Measurements from ENCODE around the gene OR9Q1.
"Not testable (repeated sequence)": the region's sequence is repeated elsewhere in the genome, so short reads cannot be mapped to it uniquely, and the experiment has no call there.

OR9Q1 gene

GRCh38 chr11:58133309-58134076 is 109.8 kb downstream of the OR9Q1 start:
- DNase-seq (ENCODE audit: extremely low read depth in 1 of 2, low read depth in 1 of 2) = no peak

GRCh38 chr11:58134151-58134550 is 110.5 kb downstream of the OR9Q1 start:
- no peak for DNase-seq (ENCODE audit: extremely low read depth in 1 of 2, low read depth in 1 of 2)

GRCh38 chr11:58135171-58135570 is 111.5 kb downstream of the OR9Q1 start:
- DNase-seq (ENCODE audit: extremely low read depth in 1 of 2, low read depth in 1 of 2) = no peak

DNA sequence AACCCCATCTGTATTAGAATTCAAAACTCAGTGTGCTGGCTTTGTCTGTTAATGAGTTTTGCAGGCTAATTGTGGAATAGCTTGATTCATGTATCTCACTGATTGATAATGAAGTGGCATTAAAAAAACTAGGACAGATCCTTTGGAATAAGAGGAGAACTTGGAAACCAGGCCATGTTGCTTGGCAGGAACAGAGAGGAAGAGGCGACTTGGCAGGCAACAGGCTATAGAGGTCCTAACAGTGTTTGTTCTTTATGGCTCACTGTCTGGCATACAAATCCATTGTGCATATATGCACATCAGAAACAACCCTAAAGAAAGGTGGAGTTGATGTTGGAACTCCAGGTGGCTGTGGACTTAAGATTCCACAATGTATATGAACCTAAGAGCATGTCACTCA is 119.1 kb downstream of the OR9Q1 start:
- no peak for DNase-seq (ENCODE audit: extremely low read depth in 1 of 2, low read depth in 1 of 2)

- no peak for DNase-seq (ENCODE audit: extremely low read depth in 1 of 2, low read depth in 1 of 2)
These were observed 129.1 kb downstream of the OR9Q1 start for GRCh38 chr11:58152781-58153180.

DNA sequence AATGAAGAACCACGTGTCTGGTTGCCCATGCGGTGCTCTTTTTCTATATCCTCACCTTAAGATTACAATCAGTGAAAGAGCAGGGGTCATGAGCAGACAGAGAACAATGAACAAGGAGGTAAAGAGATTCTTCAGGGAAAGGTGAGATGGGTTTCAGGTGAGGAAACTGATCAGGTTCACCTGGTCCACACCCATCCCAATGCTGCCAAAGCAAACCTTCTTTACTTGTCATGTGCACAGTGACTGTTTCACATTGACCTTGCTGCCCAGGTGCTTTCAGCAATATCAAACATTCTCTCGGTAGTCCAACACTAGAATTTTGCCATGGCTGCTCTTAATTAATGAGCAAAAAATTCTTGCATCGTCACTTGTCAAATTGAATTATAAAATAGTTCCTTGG is 140.7 kb downstream of the OR9Q1 start:
- DNase-seq (ENCODE audit: extremely low read depth in 1 of 2, low read depth in 1 of 2) = no peak

GRCh38 chr11:58164990-58165389 is 141.3 kb downstream of the OR9Q1 start:
- DNase-seq (ENCODE audit: extremely low read depth in 1 of 2, low read depth in 1 of 2) = no peak

- no peak for DNase-seq (ENCODE audit: extremely low read depth in 1 of 2, low read depth in 1 of 2)
These were observed 141.9 kb downstream of the OR9Q1 start for GRCh38 chr11:58165504-58166106.

GRCh38 chr11:58177409-58178054 is 153.9 kb downstream of the OR9Q1 start:
- no peak for DNase-seq (ENCODE audit: extremely low read depth in 1 of 2, low read depth in 1 of 2)

GRCh38 chr11:58178444-58178843 is 154.8 kb downstream of the OR9Q1 start:
- DNase-seq (ENCODE audit: extremely low read depth in 1 of 2, low read depth in 1 of 2) = no peak

DNA sequence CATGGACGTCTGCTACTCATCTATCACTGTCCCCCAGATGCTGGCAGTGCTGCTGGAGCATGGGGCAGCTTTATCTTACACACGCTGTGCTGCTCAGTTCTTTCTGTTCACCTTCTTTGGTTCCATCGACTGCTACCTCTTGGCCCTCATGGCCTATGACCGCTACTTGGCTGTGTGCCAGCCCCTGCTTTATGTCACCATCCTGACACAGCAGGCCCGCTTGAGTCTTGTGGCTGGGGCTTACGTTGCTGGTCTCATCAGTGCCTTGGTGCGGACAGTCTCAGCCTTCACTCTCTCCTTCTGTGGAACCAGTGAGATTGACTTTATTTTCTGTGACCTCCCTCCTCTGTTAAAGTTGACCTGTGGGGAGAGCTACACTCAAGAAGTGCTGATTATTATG is 156.0 kb downstream of the OR9Q1 start:
- DNase-seq (ENCODE audit: extremely low read depth in 1 of 2, low read depth in 1 of 2) = no peak

DNA sequence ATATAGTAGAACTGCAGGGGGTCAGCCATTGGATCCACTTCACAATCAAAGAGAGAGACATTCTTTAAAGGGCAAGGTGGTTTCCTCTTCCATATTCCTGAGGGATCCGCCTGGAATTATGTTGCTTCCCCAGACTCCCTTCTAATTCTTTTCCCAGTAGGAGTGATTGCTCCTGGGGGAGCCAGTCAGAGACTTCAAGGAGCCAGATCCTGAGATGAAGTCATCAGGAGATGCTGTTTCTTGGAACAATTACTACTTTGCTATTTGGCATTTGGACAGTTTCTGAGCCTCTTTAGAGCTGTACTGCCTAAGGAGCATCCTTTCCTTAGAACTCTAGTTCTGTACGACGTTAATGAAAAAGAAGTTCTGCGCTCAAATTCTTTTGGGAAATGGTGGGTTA is 163.3 kb downstream of the OR9Q1 start:
- DNase-seq (ENCODE audit: extremely low read depth in 1 of 2, low read depth in 1 of 2) = no peak

DNA sequence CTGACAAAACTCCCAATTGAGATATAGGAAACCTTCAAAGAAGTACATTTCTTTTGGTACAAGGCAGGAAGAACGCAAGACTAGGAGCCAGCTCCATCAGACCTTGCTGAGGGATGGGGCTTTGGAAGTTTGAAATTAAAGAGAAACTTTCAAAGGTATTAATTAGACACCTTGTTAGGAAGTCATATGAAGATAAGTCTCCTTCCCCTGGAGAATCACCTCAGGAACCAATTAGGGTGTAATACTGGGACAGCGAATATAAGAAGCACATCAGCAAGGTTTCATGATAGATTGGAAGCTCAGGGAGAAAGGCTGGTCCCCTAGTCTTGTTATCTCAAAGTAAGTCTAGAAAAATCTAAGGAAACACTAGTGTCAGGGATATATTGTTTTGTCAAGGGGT is 165.1 kb downstream of the OR9Q1 start, which contains the start of gene OR9Q2:
Gene OR9Q2 (plus strand): TSS at position 301 of the 400 bp plus-strand sequence. CDS start 1,421 bp downstream, outside the sequence.
- DNase-seq (ENCODE audit: extremely low read depth in 1 of 2, low read depth in 1 of 2) = no peak

DNA sequence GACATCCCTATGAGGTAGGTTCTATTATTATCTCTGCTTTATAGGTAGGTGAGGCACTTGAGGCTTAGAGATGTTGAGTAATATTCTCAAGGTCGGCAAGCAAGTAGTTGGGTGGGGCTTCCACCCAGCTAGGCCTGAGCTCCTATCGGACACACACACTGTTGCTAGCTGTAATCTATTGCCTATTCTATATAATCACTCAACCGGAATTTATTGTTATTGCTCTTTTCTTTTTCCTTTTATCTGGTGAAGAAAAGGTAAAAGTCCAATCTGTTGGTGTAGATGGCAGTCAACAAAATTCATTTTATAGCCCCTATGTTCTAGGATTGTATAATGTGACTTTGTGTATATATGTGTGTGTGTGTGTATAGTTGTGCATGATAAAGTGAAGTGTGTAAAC is 168.5 kb downstream of the OR9Q1 start:
- no peak for DNase-seq (ENCODE audit: extremely low read depth in 1 of 2, low read depth in 1 of 2)

- DNase-seq (ENCODE audit: extremely low read depth in 1 of 2, low read depth in 1 of 2) = no peak
These were observed 169.7 kb downstream of the OR9Q1 start for GRCh38 chr11:58193391-58193790.

GRCh38 chr11:58195939-58196338 is 172.3 kb downstream of the OR9Q1 start:
- no peak for DNase-seq (ENCODE audit: extremely low read depth in 1 of 2, low read depth in 1 of 2)

DNA sequence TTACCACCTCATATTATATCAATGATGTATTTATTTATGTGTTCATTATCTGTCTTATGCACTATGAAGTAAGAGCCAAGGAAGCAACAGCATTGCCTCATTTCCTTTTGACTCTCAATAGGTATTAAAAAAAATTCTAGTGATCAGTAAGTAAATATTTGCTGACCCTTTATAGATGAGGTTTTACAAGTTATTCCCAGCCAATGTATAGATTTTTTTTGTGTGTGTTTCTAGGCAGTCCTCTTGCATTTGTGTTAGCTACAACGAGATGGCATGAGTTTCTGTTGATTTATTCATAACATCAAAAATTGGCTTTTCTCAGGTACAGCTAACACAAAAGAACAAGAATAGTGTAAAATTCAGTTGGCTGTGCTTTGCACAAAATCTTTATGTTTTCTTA is 175.6 kb downstream of the OR9Q1 start:
- no peak for DNase-seq (ENCODE audit: extremely low read depth in 1 of 2, low read depth in 1 of 2)

GRCh38 chr11:58204042-58204441 is 180.4 kb downstream of the OR9Q1 start, which contains the start of gene OR1S2:
OR1S2 (minus strand) TSS chr11:58204142; CDS start chr11:58204142, 0 bp downstream.
- no peak for DNase-seq (ENCODE audit: extremely low read depth in 1 of 2, low read depth in 1 of 2)

DNA sequence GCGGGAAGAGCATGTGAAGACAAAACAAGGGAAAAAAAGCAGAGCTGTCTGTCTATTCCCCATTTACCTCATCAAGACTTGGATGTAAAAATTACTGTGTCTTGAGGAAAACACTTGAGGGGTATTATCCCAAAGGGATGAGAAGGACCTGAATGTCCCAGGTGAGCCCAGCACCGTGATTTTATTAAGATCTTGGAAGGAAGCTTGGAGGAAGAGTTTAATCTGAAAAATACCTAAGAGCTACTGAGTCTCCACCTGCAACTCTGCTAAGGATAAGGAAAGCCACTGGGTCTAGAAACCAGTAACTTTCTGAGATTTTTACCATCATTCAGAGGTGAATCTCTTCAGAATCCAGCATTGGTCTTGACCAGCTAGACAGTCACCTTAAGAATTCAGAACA is 188.7 kb downstream of the OR9Q1 start, which contains the start of gene OR1S1:
Gene OR1S1 (plus strand): TSS at position 301 of the 400 bp plus-strand sequence.
- DNase-seq (ENCODE audit: extremely low read depth in 1 of 2, low read depth in 1 of 2) = not testable (repeated sequence)

DNA sequence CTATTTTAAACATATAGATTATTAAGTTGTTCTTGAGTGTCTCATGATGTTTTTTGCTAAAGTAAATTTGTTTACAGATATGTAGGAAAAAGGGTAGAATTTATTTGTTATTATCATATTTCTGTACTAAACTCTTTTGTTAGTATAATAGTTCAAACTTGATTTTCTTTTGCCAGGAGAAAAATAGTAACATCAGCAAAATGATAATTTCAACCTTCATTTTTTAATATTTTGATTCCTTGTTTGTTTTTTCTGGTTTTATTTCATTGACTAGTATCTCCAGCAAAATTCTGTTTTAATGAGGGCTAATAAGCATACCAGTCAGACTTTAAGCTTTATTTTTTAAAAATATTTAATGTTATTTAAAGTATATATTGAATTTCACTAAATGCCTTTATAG is 192.8 kb downstream of the OR9Q1 start:
- DNase-seq (ENCODE audit: extremely low read depth in 1 of 2, low read depth in 1 of 2) = no peak

DNA sequence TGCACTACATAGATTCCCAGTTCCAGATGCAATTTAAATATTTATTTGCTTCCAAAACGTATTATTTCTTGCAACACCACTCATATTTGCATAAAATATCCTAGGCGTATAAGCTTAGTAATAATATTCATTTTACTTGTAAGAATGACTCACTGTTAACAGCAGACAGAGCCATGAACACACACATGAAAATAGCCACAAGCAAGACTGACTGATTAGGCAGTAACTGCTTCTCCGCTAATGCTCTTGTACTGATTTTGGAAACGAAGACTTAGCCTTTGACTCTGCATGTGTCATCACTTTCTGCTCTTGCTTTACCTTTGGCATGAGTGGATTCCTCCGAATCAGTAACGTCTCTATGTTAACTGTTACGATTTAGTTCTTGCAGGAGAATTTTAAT is 199.0 kb downstream of the OR9Q1 start:
- DNase-seq (ENCODE audit: extremely low read depth in 1 of 2, low read depth in 1 of 2) = no peak

All from activated CD8-positive, alpha-beta memory T cell treated with anti-CD3 and anti-CD28 coated beads for 1 hour (primary cell).